Measurements from ENCODE around the gene CD96.

CD96 gene, protein sequence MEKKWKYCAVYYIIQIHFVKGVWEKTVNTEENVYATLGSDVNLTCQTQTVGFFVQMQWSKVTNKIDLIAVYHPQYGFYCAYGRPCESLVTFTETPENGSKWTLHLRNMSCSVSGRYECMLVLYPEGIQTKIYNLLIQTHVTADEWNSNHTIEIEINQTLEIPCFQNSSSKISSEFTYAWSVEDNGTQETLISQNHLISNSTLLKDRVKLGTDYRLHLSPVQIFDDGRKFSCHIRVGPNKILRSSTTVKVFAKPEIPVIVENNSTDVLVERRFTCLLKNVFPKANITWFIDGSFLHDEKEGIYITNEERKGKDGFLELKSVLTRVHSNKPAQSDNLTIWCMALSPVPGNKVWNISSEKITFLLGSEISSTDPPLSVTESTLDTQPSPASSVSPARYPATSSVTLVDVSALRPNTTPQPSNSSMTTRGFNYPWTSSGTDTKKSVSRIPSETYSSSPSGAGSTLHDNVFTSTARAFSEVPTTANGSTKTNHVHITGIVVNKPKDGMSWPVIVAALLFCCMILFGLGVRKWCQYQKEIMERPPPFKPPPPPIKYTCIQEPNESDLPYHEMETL

DNA sequence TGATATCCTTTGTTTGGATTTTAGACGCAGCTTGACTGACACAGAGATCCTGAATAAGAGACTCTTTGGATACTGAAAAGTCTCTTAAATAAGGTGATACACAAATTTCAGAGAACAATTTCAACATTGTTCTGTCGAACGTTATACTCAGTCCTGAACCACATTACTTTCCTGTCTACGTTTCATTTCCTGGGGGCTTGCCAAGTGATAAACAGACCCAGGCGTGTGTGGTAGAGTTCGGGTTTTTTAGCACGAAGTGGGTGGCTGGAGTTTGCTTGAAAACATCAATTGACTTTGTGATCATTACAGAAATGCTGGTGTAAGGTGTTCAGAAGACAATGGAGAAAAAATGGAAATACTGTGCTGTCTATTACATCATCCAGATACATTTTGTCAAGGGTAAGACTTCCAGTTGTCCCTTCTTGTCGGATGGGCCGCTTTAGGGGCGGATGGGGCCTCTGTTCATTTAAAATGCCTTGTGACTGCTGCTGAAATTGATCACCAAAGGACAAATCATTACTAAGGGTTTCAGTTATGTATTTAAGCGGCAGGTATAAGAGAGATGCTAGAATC is at the start of gene CD96:
Gene CD96 (plus strand): TSS at position 287 of the 573 bp plus-strand sequence. CDS start 52 bp downstream, at position 339.
- no peak within 1 kb of the TSS for H3K4me3 ChIP-seq (ENCODE audit: low read depth, low read length)
- peak; percentile 26 for DNase-seq (ENCODE audit: low read depth)
- TF ChIP-seq, protein P1, sequence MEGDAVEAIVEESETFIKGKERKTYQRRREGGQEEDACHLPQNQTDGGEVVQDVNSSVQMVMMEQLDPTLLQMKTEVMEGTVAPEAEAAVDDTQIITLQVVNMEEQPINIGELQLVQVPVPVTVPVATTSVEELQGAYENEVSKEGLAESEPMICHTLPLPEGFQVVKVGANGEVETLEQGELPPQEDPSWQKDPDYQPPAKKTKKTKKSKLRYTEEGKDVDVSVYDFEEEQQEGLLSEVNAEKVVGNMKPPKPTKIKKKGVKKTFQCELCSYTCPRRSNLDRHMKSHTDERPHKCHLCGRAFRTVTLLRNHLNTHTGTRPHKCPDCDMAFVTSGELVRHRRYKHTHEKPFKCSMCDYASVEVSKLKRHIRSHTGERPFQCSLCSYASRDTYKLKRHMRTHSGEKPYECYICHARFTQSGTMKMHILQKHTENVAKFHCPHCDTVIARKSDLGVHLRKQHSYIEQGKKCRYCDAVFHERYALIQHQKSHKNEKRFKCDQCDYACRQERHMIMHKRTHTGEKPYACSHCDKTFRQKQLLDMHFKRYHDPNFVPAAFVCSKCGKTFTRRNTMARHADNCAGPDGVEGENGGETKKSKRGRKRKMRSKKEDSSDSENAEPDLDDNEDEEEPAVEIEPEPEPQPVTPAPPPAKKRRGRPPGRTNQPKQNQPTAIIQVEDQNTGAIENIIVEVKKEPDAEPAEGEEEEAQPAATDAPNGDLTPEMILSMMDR (IDR thresholded peaks at IDR 0.05; ENCODE audit: low read depth, low read length, missing control alignments), result no peak
- in situ Hi-C loops (cut with HindIII; ENCODE audit: low sequenced_read_pairs), result no loop called here

GRCh38 chr3:111493276-111493675 is 48.7 kb upstream of the CD96 start:
- in situ Hi-C loops (cut with HindIII; ENCODE audit: low sequenced_read_pairs), result no loop called here
- TF ChIP-seq, protein P1 (IDR thresholded peaks at IDR 0.05; ENCODE audit: low read depth, low read length, missing control alignments), result no peak
- H3K4me3 ChIP-seq (ENCODE audit: low read depth, low read length), result no peak overlapping the region
- DNase-seq (ENCODE audit: low read depth), result no peak

DNA sequence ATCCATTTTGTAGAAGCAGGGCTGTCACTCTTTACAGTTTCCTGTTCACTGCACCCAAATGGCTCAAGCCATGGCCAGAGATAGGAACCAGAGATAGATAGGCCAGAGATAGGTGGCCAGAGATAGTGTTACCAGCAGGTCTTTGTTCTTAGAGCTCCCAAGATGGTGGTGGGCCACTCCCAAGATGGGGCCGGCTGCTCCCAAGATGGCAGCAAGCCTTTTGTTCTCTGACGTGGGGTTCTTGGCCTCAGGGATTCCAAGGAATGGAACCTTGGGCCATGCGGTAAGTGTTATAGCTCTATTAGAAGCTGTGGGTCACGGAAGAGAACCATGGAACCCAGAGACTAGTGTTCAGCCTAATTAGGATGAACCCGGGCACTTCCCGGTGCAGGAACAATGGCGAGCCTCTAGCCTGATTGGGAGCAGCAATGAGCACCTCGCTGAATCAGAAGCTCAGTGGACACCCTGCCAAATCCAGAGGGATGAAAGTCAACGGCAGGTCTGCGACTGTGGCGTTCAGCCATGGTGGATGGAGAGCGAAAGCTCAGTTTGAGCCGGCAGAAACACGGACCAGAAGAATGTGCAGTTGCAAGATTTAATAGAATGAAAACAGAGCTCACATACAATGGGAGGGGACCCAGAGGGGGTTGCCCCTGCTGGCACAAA is 45.0 kb upstream of the CD96 start:
- DNase-seq (ENCODE audit: low read depth), result no peak
- TF ChIP-seq, protein P1 (IDR thresholded peaks at IDR 0.05; ENCODE audit: low read depth, low read length, missing control alignments), result no peak
- in situ Hi-C loops (cut with HindIII; ENCODE audit: low sequenced_read_pairs), result no loop called here
- no peak overlapping the region for H3K4me3 ChIP-seq (ENCODE audit: low read depth, low read length)

DNA sequence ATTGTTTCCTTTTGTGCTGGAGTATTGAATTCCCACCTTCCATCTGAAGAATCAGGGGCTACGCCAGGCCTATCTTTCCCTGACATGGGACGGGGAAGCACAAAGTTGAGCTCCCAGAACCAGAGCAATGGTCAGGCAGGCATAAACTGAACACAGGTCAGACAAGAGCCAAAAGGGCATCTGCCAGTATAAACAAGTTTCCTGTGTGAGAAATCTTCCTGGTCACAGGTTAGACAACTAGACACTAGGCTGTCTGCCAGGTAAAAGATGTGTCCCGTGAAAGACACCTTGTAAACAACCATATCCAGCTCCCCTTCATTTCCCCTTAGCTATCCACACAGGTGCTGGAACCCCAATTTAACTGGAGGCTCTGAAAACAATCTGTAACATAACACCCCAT is 44.0 kb upstream of the CD96 start:
- in situ Hi-C loops (cut with HindIII; ENCODE audit: low sequenced_read_pairs), result no loop called here
- H3K4me3 ChIP-seq (ENCODE audit: low read depth, low read length), result no peak overlapping the region
- TF ChIP-seq, protein P1 (IDR thresholded peaks at IDR 0.05; ENCODE audit: low read depth, low read length, missing control alignments), result no peak
- DNase-seq (ENCODE audit: low read depth), result no peak

- H3K4me3 ChIP-seq (ENCODE audit: low read depth, low read length), result no peak overlapping the region
- TF ChIP-seq, protein P1 (IDR thresholded peaks at IDR 0.05; ENCODE audit: low read depth, low read length, missing control alignments), result no peak
- no peak for DNase-seq (ENCODE audit: low read depth)
- in situ Hi-C loops (cut with HindIII; ENCODE audit: low sequenced_read_pairs), result no loop called here
Observed at GRCh38 chr3:111506435-111506834, 35.6 kb upstream of the CD96 start.

DNA sequence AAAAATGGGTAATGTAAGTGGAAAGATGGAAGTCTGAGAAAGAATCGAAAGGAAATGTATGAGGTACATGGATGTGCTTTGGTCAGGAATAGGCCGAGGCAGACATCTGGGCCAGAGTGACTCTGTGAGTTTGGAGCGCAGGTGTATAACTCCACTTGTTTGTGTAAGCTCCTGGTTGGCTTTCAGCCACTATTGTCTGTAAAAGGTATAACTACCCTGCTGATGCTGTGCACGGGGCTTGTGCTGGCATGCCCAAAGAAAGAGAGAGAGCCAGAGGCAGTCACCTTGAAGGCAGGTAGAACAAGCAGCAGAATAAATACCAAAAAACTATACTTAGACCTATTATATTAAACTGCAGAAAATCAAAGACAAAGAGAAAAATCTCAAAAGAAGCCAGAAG is 32.7 kb upstream of the CD96 start:
- TF ChIP-seq, protein P1 (IDR thresholded peaks at IDR 0.05; ENCODE audit: low read depth, low read length, missing control alignments), result no peak
- in situ Hi-C loops (cut with HindIII; ENCODE audit: low sequenced_read_pairs), result no loop called here
- DNase-seq (ENCODE audit: low read depth), result no peak
- no peak overlapping the region for H3K4me3 ChIP-seq (ENCODE audit: low read depth, low read length)

Measured in astrocyte of the cerebellum (primary cell).